HG02852 (cell line): ENCODE measurements around the gene CELSR1.

ENCODE experiments used
- ATAC-seq: cut with Tn5 transposase; IDR thresholded peaks from one replicate; pipeline ENCODE4 v1.9.1; 2021; ENCODE audit warnings: mild to moderate bottlenecking, moderate library complexity; ENCODE audit not compliant: unreplicated experiment

The CELSR1 gene

DNA sequence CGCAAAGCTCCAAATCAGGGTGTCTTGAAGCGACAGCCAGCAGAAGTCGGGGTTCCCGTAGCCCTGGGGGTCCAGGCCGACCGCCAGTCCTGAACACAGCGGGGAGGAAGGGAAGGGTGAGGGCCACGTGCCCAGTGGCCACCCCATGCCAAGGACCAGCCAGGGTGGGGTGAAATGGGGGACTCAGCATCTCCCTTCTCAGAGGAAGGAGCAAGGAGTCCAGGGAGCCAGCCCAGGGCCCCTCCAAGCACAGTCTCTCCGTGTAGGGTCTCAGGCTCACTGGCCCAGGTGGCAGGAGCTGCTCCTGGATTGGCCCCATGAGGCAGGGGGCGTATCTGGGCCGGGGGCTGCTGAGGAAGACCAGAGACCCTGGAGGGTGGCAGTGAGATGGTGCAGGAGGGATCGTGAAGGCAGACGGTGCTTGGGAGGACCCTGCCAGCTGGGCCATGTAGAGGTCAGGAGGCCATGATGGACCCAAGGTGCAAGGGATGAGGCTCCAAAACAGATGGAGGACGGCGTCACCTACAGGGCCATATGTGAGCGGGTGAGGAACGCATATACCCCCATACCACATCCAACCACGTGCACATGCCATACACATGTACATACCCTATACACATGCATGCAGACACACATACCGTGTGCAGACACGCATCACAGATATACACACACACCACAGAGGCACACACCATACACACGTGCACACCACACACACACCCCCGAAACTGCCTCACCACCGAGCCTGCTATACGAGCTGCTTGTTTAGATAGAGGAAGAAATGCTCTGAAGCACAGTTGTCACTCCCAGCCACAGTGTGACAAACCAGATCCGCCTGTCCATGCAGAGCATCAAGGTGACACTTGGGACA is 167.5 kb downstream of the CELSR1 start:
- ATAC-seq = no peak

DNA sequence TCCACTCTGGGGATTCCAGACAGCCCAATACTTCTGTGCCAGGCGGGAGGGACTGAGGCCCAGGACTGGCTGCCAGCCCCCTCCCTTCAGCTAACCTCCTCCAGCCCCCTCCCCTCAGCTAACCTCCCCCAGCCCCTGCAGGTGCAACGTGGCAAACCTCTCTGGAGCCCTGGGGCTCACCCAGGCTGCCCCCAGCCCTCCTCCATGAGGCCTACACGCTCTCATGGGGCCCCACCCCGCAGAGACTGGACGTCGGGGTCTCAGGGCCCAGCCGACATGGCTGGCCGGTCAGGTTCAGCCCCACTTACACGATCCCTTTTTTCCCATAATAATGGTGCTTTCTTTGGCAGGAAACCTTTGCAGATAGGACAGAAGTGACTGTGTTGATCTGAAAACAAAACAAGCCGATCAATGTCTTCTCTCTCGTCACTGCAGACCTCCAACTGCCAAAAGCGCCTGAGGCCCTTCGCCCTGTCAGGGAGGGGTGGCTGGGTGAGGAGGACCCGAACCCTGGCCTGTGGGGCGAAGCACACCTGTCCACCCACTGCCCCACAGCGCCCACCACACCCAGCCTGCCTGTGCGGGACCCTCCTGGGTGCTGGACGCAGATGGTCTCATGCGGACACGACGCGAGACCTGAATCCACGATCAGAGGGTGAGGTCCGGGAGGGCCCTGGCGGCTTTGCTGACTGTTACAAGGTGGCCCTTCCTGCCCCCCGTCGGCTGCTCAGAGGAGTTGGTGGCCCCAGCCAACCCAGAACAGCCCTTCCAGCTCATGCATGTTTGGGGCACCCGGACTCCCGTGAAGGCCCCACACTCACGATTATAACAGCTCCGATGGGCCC is 168.3 kb downstream of the CELSR1 start:
- no peak for ATAC-seq

DNA sequence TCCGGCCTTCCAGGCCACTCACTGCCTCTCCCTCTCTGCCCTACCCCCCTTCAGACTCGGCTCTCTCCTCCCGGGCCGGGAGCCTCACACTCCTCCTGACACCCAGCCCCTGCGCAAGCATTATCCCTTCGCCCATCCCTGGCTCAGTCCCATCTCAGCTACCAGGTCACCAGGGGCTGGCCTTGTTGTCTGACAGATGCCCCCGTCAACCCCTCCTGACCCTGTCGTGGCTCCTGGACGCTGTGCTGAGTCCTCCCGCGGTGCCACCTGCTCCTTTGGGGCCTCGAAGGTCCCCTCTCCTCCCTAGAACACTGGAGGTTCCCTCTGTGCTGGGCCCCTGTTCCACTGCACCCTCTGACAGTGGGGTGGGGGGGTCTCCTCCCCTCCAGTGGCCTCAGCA is 169.0 kb downstream of the CELSR1 start:
- no peak for ATAC-seq

DNA sequence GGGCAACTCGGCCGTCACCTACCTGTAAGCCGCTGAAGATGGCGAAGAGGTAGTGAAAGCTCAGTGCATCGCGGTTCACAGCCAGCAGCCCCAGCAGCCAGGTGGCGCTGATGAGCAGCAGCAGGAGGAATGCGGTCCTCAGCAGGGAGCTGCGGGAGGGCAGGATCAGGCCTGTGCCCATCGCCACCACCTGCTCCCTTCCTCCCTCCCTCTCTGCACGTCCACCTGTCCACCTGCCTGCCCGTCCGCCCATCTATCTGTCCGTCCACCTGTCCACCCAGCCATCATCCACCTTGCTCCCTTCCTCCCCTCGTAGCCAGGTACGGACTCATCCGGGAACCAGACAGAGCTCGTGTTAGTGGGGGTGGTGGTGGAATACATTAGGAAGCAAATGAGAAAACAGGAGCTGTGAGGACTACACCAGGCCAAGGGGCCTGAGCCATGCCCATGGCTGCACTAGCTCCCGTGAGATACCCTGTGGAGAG is 169.7 kb downstream of the CELSR1 start:
- no peak for ATAC-seq

DNA sequence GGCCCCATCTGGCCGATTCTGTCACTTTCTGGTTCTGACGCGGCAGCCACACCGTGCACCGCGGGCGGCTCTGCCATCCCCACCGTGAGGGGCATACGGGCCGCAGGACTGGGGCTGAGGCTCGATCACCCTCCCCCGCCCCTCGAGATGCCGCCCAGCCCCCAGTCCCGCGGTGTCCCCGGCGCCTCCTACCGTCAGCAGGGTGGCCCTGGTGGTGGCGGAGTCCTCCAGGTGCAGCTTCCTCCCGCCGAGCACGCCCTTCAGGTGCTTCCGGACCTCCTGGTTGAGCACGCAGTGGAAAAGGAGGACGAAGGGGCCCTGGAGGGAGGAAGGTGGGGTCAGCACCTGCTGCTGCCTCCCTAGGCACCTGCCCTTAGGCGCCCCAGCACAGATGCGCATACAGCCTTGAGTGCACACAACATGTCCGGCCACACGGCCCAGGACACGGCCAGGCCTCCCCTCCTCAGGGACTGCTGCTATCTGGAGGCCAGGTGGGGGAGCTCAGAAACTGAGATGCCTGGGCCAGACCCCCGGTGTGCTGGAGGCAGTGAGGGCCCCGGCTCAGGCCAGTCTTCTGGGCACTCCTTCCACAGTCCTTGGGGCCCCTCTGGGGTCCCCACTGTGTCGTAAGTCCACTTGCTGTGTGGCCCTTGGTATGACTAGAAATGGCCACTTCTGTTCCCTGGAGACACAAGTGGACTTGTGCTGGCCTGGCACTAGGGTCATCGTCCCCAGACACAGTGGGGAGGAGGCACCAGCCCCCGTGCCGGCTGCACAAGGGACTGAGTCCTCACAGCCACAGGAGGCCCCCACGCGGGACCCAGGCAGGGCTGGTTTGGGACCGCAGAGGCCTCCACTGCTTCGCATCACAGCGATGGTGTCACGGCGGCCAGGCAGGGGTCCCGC is 170.4 kb downstream of the CELSR1 start:
- ATAC-seq = no peak

DNA sequence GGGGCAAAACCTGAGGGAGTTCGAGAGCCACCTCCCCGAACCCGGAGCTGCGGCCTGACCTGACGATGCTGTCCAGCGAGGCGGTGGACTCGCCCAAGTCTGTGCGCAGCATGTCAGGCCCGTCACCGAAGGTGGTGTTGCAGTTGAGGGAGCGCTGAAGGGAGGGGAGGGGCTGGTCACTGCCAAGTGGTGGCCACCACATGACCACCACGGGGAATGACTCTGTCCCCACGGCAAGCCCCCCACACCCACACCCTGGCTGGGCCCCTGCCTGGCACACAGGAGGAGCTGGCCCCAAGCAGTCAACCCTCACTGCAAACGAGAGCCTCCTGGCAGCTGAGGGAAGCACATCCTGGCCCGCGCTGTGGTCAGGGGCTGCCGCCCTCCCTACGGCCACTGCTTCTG is 171.1 kb downstream of the CELSR1 start:
- ATAC-seq = no peak

DNA sequence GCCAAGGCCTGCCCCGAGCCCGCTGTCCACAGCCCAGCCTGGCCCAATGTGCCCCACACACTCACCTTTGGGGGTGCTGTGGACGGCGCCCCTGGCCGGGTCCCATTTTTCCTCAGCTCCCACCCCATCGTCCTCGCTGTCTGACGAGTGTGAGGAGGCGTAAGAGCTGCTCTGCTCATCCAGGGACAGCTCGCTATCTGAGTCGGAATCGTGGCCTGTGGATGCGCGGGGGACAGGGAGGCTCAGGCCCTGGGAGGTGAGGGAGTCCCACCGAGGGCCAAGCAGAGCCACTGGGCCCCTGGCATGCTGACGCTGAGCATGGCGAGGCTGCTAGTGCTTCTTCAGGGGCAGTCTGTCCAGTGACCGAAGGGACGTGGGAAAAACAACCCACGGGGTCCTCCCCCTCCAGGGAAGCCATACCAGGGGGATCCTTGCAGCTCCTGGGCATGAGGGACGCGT is 172.2 kb downstream of the CELSR1 start:
- no peak for ATAC-seq

DNA sequence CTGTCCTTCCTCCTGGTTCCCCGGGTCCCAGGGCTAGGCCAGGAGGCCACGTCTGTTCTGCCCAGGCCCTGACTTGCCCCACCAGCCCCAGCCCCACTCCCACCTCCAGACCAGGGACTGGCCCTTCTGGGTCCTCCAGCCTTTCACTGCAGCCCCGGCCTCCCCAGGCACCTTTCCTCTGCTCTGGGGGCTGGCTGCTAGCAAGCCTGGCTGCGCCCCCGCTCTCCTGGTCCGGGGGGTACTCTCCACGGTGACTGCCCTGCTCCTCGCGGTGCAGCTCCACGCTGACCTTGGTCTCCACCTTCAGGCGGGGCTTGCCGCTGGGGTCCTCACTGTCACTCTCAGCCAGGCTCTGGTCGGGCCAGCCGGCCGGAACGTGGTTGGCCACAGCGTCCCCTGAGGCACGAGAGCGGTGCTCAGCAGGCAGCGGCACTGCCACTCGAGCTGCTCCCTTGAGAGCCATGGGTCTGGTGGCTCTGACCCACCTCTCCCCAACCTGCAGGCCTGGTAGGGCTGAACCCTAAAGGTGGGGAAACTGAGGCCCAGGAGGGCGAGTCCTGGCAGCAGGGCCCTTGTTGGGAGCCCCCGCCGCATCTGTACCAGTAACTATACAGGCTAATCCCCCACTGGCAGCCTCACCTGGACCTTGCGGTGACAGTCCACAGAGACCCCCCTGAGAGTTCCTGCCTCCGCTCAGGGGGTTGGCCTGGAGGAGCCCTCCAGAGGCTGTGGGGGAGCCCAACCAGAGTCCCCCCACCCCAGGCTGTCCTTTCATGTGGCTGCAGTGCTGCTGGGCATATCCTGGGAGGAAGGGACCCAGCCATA is 172.9 kb downstream of the CELSR1 start:
- no peak for ATAC-seq

DNA sequence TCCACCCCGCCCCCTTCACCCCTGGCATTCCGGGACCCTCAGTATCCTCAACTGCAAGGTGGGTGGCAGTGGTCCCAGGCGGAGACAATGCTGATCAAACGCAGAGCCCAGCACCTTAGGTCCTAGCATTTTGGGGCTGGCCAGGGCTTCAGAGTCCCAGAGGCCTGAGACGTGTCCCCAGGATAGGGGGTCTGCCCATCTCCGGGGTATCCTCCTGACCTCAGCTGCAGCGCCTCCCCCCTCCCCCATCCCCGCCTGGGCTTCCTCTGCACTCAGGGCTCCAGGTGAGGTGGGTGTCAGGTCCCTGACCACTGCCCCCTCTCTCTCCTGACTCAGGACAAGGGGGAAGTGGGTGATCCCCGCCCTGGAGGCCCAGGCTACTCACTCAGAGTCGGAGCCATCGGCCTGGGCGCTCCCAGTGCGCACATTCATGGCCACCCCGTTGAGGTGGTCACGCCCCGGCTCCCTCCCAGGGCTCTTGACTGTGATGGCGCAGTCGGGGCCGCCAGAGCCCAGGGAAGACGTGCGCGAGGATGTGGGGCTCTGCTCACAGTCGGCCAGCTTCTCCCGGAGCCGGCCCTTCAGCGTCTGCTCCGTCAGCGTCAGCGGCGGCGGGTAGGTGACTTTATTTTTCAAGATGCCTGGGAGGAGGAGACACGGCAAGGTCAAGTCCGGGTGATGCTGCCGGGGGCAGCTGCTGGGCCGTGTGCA is 173.7 kb downstream of the CELSR1 start:
- no peak for ATAC-seq

DNA sequence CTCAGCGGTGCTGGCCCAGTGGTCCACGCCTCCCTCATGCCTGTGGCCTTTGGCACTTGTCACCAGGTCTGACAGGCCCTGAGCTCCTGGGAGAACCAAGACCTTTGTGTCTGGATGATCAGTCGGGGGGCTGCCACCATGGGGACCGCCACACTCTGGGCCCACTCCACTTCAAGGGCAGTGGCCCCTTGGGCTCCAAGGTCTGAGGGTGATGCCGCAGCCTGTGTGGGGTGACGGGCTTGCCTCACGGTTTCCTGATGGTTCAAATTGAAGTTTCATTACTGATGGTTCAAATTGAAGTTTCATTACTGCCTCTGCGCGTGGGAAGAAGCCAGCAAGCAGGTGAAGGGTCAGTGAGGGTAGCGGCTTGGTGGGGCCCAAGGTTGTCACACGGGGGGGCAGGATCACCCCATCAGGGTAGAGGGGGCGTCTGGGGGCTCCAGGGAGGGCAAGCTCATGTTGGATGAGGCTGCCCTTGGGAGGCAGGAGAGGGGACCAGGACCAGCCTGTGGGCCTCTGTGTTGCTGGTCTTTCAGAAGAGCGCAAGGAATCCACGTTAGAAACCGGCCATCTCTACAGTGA is 174.4 kb downstream of the CELSR1 start:
- ATAC-seq = no peak

DNA sequence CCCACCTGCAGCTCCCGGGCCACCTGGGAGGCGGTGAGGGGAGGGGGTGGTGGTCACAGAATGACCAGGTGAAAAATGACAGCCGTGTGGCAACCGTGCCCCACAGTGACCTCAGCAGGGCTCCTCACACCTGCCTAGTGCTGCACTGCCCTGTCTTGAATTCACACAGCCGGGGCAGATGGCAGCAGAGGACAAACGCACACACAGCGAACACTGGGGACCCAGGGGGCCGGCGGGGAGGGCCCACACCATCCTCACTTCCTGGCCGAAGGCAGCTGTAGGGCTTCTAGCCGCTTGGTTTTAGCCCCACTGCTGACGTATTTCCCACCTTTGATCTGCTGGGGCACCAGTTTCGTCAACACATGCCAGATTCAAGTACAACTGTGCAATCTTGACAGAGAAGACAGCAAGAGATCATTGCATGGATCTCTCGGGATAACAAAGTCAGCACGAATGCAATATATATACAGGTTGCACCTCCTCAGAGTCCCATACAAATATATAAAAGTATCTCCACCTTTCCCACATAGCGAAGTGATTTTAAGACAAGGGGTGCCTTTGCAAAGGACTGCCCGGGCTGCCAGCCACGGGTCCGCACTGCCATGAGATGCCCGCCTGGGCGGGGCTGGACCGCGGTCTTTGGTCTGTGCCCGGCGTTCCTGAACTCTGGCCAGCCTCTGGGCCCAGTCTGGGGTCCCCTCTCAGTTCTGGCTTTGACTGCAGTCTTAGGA is 175.1 kb downstream of the CELSR1 start:
- ATAC-seq = no peak

DNA sequence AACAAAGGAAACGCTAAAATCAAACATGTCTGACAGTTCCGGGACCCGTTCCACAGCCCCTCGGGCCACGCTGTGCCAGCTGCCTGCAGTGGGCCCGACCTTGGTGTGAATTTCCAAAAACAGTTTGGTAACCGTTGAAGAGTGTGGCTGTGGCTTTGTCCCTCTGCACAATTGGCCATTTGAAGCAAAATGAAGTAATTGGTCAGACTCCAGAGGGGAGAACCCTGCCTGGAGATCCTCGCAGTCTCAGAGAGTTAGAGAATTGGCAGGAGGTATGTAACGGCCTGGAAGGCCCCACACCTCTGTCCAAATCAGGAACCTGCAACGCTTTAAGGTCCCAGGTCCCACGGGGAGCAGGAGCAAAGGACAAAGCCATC is 175.6 kb downstream of the CELSR1 start:
- ATAC-seq = no peak

DNA sequence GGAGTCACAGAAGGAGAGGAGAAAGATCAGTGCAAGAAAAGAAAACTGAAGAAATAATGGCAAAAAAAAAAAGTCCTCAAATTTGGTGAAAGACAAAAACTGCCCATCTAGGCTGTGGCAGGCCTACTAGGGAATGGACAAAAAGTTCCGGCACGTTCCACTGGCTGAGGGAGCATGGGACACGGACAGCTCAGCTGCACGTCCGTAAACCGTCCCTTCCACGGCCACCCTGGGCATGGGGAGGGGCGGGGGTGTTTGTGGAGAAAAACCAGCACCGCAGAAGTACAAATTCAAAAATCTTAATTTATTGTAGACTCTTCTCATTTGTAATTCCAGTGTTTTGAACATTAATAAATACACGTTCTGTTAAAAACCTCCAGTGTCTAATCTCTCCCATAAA is 176.5 kb downstream of the CELSR1 start:
- ATAC-seq = no peak

DNA sequence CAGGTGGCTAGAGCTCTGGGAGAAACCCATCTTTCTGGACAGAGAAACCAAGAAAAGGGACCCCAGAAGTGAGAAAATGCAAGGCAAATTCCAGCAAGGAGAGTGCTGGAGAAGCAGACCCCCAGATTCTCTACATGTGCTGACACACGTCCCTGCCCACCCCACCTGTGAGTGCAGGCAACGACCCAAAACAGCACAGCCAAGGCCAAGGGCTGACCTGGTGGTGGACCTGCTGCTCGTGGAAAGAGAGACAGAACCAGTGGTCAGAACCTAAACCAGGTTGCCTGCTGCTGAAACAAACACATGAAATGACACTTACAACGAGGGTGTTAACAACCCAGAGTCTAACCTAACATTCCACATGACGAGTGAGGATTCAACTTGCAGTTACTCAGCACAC is 177.3 kb downstream of the CELSR1 start:
- ATAC-seq = no peak

DNA sequence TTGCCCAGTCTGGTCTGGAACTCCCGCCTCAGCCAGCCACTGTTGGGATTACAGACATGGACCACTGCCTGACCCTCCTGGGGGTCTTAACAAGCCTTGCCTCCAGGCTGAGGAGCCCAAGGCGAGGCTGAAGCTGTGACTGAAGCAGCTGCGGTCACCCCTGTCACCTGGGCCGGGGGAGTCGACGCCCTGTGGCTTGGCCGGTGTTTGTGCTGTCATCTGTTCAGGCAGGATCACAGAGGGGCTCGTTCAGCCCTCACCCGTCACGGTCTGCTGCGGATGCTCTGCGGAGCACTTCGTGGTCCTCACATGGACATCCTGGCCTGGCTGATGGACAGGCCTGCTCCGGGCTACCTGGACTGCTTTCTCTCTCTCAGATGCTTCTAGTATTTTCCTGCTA is 178.1 kb downstream of the CELSR1 start:
- ATAC-seq = no peak

DNA sequence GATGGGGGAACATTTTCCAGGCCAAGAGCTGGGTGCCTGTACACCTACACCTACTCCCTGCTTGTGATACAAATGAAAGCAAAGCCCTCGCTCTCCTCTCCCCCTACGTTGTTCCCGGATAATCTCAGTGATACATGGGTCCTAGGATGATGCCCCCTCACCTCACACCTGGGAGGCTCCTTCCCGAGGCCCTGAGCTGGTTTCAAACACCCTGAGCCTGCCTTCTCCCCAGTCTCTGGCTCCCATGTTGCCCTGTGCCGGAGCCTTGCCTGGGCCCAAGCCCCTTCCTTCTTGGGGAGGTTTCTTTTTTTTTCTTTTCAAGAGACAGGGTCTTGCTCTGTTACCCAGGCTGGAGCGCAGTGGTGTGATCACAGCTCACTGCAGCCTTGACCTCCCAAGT is 178.7 kb downstream of the CELSR1 start:
- no peak for ATAC-seq

DNA sequence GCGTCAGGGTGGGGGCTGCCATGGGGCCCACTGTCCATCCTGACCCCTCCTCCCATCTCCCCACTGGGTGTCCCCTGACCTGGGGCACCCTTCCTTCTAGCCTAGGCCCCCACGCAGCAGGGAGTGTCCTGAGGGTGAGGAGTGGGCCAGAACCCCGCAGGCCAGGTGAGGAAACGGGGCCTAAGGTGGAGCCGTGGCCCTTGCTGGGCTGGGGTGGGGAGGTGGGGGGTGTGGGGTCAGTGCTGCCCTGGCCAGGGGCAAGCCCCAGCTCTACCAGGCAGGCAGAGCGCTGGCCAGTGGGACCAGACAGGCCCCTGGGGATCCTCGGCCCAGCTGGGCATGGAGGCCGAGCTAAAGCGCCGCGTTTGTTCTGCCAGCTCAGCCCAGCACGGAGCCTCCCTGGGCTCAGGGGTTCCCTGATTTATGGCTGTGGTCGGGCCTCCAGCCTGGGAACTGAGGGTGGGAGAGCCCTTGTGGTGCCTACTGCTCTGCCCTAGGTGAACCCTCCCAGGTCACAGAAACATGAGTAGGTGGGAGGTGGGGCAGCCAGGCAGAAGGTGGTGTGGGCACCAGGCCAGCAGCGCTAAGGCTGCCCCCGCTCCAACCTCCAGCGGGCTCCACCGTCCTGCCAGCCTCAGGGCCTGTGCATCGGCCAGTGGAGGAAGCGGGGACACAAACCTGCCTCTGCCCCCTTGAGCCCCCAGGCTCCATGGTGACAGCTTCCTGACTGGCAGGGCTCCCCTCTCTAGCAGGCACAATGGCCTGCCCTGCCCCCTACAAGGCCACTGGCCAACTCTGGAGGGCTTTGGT is 179.5 kb downstream of the CELSR1 start:
- no peak for ATAC-seq
